D721Med (cell line): Measurements from ENCODE around the gene THSD4.

Experiments used
- DNase-seq: peaks from one replicate; pipeline ENCODE4 v3.0.0; 2011; ENCODE audit warnings: low spot score; ENCODE audit not compliant: insufficient read length
- FAIRE-seq: peaks from 2 replicates; lab custom pipeline; 2011; peaks lifted over from hg19 to GRCh38; lab: Jason Lieb, UNC
- CTCF ChIP-seq: IDR thresholded peaks from 2 replicates; pipeline ENCODE4 v1.5.1; 2012; ENCODE audit warnings: mild to moderate bottlenecking, control low read depth; ENCODE audit not compliant: insufficient read depth; ENCODE audit errors: missing control alignments

Gene THSD4

GRCh38 chr15:71496336-71496955 is 381.2 kb downstream of the THSD4 start:
- DNase-seq (no peak), FAIRE-seq (no peak)
- TF ChIP-seq CTCF = no peak

- no peak for DNase-seq
- FAIRE-seq = no peak
- no peak for TF ChIP-seq CTCF
These were observed 386.2 kb downstream of the THSD4 start for GRCh38 chr15:71501344-71502076.

GRCh38 chr15:71502077-71502432 is 386.8 kb downstream of the THSD4 start:
- FAIRE-seq (no peak), DNase-seq (no peak)
- TF ChIP-seq CTCF = no peak

- FAIRE-seq = no peak
- DNase-seq = no peak
- TF ChIP-seq CTCF = no peak
These were observed 390.7 kb downstream of the THSD4 start for GRCh38 chr15:71505962-71506361.

- DNase-seq = no peak
- FAIRE-seq = no peak
- no peak for TF ChIP-seq CTCF
These were observed 391.7 kb downstream of the THSD4 start for GRCh38 chr15:71506946-71507345.

GRCh38 chr15:71508081-71508682 is 392.9 kb downstream of the THSD4 start:
- no peak for TF ChIP-seq CTCF
- no peak for FAIRE-seq
- no peak for DNase-seq

- DNase-seq (no peak), FAIRE-seq (no peak)
- no peak for TF ChIP-seq CTCF
These were observed 393.9 kb downstream of the THSD4 start for GRCh38 chr15:71509139-71509538.
